RWPE1 (cell line): ENCODE measurements around the gene GRIN3A.

Source experiments
- CTCF ChIA-PET: fragments of 350-600 bp; sonication (Branson Sonifier 250); formaldehyde crosslinking; extraction: SDS; loops from one replicate; lab custom pipeline; 2021; lab: Yijun Ruan, JAX
- POLR2A ChIA-PET: fragments of 400-600 bp; formaldehyde crosslinking; extraction: SDS; loops from one replicate; lab custom pipeline; 2020; ENCODE audit warnings: antibody characterized with exemption; ENCODE audit not compliant: low non-redundant PET; lab: Yijun Ruan, JAX
- DNase-seq: peaks from one replicate; pipeline ENCODE4 v3.0.0; 2012; ENCODE audit warnings: low spot score
- H3K27ac ChIP-seq: fragments of 450-650 bp; 2 replicates; pipeline ENCODE4 v1.5.1; 2017
- TF ChIP-seq, protein P1 (sequence below): fragments of 450-650 bp; conservative IDR thresholded peaks from 2 replicates; pipeline ENCODE4 v1.5.1; 2017; ENCODE audit warnings: low read depth, mild to moderate bottlenecking

GRIN3A gene

GRCh38 chr9:101707721-101708120, 30.7 kb downstream of the GRIN3A start:
- CTCF ChIA-PET, result interaction anchor here (0.6 to 1.0 kb wide), 2 partner anchors 88 to 1112 kb away, joined by 3 to 4 read pairs; no protein-coding TSS in a partner anchor
- POLR2A ChIA-PET, result no interaction called here
- DNase-seq, result no peak
- H3K27ac ChIP-seq, result no peak overlapping the region
- TF ChIP-seq, protein P1, sequence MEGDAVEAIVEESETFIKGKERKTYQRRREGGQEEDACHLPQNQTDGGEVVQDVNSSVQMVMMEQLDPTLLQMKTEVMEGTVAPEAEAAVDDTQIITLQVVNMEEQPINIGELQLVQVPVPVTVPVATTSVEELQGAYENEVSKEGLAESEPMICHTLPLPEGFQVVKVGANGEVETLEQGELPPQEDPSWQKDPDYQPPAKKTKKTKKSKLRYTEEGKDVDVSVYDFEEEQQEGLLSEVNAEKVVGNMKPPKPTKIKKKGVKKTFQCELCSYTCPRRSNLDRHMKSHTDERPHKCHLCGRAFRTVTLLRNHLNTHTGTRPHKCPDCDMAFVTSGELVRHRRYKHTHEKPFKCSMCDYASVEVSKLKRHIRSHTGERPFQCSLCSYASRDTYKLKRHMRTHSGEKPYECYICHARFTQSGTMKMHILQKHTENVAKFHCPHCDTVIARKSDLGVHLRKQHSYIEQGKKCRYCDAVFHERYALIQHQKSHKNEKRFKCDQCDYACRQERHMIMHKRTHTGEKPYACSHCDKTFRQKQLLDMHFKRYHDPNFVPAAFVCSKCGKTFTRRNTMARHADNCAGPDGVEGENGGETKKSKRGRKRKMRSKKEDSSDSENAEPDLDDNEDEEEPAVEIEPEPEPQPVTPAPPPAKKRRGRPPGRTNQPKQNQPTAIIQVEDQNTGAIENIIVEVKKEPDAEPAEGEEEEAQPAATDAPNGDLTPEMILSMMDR, result no peak

DNA sequence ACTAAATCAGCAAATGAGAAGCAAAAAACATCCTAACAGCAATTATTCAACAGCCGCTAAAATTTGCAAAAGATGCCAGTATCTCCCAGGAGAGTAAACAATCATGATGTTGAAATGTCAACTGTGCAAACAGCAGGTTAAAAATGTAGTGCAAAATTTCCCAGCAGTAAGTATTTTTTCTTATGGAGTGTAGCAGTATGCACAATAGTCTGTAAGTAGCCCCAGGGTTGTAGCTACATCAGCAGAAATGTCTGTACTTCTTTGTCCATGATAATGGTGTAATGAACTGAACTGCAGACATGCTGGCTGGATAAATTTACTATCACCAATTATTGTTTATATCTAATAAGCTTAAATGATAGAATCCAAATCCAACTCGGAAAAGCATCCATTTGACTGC, 31.4 kb downstream of the GRIN3A start:
- H3K27ac ChIP-seq, result no peak overlapping the region
- DNase-seq, result no peak
- TF ChIP-seq, protein P1, result no peak
- CTCF ChIA-PET, result interaction anchor here (1.0 kb wide), 1 partner anchor 87 kb away, joined by 3 read pairs; no protein-coding TSS in a partner anchor
- POLR2A ChIA-PET, result no interaction called here

DNA sequence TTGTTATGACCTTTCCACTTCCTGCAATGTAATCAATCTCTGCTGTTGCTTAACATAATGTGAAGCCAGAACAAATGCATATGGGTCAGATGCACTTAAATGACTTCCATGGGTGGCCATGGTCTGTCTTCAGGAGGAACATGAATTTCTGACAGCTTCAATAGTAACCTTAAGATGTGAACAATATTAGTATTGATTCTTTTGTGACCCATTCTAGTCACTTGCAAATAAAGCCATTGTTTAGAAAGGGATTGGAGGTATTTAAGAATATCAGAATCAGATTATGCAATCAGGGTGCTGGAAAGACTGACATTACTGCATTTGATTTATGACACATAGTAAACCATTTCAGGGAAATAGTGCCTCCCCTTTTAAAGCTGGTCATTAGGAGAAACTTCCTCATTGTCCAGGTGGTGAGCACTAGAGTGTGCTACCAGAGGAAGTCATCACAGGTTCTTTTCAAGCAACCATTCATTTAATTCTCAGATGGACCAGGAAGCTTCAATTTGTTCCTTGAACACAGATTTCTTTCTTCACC, 32.1 kb downstream of the GRIN3A start:
- no peak for DNase-seq
- POLR2A ChIA-PET, result no interaction called here
- TF ChIP-seq, protein P1, result no peak
- no peak overlapping the region for H3K27ac ChIP-seq
- CTCF ChIA-PET, result interaction anchor here (1.0 kb wide), 1 partner anchor 86 kb away, joined by 3 read pairs; no protein-coding TSS in a partner anchor

- POLR2A ChIA-PET, result no interaction called here
- no peak overlapping the region for H3K27ac ChIP-seq
- TF ChIP-seq, protein P1, result 0 out of 2 replicates have a peak, but pooled peaks have one; percentile 9
- DNase-seq, result no peak
- CTCF ChIA-PET, result interaction anchor here (0.9 kb wide), 1 partner anchor 23 kb away, joined by 4 read pairs; no protein-coding TSS in a partner anchor
Measured at GRCh38 chr9:101705135-101705661, 33.2 kb downstream of the GRIN3A start.

DNA sequence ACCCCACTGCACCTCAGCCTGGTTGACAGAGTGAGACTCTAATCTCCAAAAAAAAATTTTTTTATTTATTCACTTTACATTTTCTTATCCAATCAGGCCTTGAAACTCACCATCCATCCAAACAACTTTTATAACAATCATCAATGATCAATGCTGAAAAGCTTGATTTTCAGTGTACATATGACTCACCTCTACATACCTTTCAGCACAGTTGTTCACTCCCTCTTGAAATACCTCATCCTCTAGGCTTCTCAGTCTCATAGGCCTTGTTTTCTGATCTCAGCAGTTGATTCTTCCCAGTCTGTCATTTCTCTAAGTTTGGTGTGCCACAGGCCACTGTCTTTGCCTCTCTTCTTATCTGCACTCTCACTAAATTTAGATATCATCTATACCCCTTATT, 36.2 kb downstream of the GRIN3A start:
- peak; percentile 45 for DNase-seq
- CTCF ChIA-PET, result interaction anchor here (1.2 kb wide), 1 partner anchor 23 kb away, joined by 3 read pairs; no protein-coding TSS in a partner anchor
- POLR2A ChIA-PET, result no interaction called here
- no peak overlapping the region for H3K27ac ChIP-seq
- TF ChIP-seq, protein P1, result no peak

- no peak overlapping the region for H3K27ac ChIP-seq
- DNase-seq, result no peak
- ChIA-PET POLR2A (no interaction called here), CTCF (interaction anchor here (1.1 kb wide), 1 partner anchor 34 kb away, joined by 5 read pairs; no protein-coding TSS in a partner anchor)
- TF ChIP-seq, protein P1, result no peak
Measured at GRCh38 chr9:101693546-101694336, 44.7 kb downstream of the GRIN3A start.
